ENCODE data around the gene SELE.

- TF ChIP-seq GLIS3 (CRISPR knock-in tag; IDR thresholded peaks at IDR 0.05) (no peak), ZNF70 (CRISPR knock-in tag; IDR thresholded peaks at IDR 0.05) (no peak), TCF4 (CRISPR knock-in tag; IDR thresholded peaks at IDR 0.05; ENCODE audit: borderline replicate concordance) (no peak), ZNF565 (CRISPR knock-in tag; conservative IDR thresholded peaks at IDR 0.05; ENCODE audit: low read depth) (no peak), ESRRG (CRISPR knock-in tag; IDR thresholded peaks at IDR 0.05) (no peak), SNAI2 (CRISPR knock-in tag; IDR thresholded peaks at IDR 0.05) (no peak), ZFP30 (CRISPR knock-in tag; IDR thresholded peaks at IDR 0.05) (no peak), RARB (CRISPR knock-in tag; IDR thresholded peaks at IDR 0.05) (no peak), CREB5 (CRISPR knock-in tag; IDR thresholded peaks at IDR 0.05; ENCODE audit: low read depth) (no peak)
Observed at GRCh38 chr1:169683661-169684060, 50.2 kb downstream of the SELE start.
